Brain pericyte (primary cell): ENCODE measurements around the gene RPL39L.
A peak's percentile ranks its signal among the peaks of the same experiment; 100 is the strongest.
"Not testable (repeated sequence)": the region's sequence is repeated elsewhere in the genome, so short reads cannot be mapped to it uniquely, and the experiment has no call there.

ENCODE experiments used
- DNase-seq: peaks from one replicate; pipeline ENCODE4 v3.0.0-alpha.2; 2012; ENCODE audit warnings: low read depth, low spot score

The RPL39L gene

DNA sequence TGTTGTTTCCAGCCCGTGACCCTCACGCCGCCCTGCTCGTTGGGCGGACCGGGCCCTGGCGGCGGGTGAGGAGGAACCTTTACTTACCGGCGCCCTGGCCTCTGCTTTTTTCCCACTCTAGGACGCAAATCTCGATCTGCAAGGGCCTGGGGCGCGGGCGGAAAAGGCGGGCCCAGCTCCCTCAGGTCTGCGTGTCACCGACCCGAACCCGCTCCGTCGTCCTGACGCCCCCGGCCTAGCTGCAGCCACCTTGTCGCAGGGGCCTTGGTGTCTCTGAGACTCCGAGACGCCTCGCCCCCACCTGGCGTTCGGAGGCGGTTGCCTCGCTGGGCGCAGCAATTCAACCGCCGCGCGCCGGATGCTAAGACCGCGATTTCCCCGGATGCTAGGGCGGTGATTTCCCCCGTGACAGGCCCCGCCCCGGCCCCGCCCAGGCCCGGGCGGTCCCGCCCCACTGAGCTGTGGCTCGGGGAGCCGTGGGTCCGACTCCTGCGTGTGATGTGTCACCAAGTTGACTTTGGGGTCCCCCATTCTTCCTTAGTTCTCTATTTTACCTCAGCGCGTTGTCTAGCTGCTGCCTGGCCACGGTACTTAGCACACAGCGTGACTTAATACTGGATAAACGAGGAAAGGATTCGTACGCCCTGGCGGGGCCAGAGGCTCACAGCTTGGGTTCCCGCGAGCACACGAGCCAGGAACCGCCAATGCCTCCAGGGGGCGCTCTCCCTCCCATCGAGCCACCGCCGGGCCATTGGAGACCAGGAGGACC lies at the start of gene RPL39L:
Gene RPL39L (minus strand): TSS at position 371 of the 769 bp plus-strand sequence. CDS start 18,196 bp downstream, outside the sequence.
- peak; percentile 67 for DNase-seq

DNA sequence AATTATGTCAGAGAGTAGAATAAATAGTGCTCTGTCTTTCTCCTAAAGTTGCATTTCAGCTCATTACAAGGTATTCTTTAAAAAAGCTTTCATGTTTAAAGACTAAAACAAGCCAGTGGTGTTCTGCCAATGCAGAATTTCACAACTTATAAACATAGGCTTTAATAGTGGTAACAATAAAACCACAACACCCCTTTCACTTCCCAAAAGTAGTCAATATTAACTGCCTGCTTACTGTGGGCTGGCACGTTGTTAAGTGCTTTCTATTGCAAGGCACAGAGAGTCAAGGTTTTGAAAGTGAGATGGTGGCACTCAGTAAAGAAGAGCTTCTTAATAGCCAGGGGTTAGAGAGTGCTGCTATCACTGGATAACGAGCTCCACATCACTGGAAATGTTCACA lies 49.6 kb upstream of the RPL39L start:
- DNase-seq, result no peak

DNA sequence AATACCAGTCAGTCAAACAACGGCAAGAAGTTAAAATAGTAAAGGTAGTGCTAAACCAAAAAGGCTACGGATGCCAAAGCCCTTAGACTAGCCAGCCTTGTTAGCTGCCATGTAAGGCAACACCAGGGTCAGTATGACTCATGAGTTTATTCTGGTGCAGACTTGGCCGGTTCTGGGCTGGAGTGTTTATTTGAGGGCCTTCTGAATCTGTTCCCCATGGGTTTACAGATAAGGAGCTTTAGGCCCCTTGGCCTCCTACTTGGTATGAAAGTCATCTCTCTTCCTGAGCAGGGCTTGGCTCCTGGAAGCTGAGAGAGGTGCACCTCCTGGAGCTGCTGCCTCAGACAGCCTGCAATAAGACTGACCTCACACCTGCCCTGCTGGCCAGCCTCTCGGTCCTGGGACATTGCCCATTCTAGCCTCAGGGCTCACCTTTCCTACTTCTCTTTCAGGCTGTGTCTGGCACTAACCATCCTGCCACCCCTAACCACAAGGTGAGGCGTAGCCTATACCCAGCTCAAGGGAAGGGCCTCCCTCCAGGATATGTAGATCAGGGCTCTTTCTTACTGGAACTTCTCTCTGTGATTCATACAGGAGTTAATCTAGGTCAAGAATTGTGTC lies 47.6 kb upstream of the RPL39L start:
- DNase-seq, result peak; percentile 32

DNA sequence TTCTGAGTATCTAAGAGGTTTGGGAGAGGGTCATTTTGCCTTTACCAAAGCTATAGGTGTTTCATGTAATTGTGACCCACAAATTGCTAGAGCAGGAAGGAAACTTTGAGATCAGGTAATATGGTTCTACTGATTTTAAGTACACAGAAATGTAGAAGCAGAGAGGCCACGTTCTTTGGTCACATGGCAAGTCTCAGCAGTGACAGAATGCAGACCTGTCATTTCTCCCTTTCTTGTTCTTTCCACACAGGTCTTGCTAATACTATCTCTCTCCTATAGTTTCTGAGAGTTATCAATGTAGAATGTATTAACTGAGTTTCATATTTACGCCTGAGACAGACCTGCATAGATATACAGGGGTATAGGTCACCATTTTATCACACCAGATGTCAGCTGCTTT lies 47.1 kb upstream of the RPL39L start:
- no peak for DNase-seq

DNA sequence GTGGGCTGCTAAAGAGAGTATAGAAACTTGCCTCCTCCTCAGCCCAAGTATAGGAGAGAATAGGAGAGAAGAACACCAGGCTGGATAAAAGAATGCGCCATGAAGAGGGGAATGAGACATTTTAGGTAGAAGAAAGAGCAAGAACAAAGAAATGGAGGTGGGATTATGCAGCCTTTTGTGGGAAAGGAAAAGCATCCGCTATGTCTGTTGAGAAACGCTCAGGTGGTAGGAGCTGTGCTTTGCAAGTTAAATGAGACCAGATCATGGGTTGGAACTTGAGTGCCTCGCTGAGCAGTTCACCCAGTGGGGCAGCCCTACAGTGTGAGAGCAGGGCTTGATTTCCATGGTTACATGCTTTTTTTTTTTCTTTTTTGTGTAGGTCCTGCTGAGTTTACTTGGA lies 46.5 kb upstream of the RPL39L start:
- no peak for DNase-seq

DNA sequence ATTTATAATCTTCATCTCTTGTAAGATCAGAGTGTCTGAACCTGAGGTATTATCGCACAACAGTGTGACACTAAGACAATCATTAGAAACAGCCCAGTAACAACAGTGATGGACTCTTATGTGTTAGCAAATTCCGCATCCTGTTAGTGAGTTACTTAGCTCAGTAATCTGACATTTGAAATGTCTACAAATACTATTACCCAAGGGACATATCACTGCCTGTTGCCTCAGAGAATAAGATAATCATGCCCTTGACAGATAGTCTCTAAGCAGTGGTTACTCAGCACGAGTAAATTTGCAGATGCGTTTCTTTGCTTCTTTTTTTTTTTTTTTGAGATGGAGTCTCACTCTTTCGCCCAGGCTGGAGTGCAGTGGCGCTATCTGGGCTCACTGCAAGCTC lies 44.6 kb upstream of the RPL39L start:
- DNase-seq, result no peak

DNA sequence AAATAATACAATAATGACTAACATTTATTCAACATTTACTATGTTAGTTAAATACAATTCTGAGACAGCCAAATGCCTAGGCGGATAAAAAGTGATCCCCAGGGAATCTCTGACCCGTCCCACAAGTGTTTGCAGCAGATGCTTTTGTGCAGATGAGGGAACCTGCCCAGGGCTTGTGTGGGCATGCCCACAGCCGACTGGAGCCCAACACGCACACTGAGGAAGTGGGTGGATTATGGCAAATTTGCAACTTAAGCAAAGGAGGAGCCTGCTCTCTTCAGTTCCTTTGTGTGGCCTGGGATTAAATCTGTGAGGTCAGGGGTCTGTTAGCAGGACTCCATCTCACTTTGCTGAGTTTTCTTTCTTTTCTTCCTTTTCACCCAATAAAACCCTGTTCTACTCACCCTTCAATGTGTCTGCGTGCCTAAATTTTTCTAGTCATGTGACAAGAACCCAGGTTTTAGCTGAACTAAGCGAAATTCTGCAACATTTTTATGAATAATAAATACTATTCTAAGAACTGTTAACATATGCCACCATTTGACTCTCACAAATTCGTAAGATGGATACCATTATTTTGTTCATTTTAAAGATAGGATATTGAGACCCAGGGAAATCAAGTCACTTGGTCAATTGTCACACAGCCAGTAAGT lies 44.0 kb upstream of the RPL39L start:
- DNase-seq, result no peak

DNA sequence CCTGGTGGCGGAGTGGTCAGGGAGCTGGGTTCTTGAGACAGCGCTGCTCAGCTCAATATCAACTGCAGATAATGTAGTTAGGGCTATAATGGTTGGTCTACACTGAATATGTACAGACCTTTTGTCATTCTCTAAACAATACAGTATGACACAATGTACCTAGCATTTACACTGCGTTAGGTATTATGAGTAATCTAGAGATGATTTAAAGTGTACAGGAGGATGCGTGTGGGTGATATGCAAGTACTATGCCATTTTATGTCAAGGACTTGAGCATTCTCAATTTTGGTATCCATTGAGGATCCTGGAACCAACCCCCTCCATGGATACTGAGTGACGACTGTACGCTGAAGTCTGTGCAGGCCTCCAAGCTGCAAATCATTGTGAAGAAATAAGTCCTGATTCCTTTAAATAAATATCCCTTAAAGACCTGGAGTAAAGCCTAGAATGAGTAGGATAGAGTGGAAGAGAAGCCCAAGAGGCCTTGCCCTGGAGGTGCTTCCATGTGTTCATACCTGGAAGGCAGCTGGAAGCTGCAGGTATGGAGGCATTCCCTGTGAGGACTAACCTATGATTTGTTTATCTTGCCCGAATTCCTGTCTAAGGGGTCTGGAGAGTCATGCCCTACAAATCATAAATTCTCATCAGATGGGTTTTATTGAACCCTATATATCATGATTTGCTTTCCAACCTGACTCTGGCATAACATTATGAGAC lies 42.3 kb upstream of the RPL39L start:
- no peak for DNase-seq

DNA sequence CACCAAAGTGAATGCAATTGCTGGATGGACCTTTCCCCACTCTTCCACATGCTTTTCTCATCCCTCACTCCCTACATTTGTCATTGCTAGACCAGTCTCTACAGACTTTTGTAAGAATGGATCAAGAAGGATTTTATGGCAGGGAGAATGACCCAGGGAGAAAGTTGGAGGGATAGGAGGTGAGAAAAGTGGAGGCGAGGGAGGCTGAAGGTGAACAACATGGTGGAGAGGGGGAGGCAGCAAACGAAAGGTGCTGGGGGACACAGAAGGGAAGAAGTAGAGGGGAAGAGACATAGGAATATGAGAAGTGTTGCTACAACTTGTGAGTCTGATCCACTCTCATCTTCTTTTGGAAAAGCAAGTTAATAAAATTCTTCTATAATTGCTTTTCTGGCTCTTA lies 33.6 kb upstream of the RPL39L start:
- DNase-seq, result no peak

DNA sequence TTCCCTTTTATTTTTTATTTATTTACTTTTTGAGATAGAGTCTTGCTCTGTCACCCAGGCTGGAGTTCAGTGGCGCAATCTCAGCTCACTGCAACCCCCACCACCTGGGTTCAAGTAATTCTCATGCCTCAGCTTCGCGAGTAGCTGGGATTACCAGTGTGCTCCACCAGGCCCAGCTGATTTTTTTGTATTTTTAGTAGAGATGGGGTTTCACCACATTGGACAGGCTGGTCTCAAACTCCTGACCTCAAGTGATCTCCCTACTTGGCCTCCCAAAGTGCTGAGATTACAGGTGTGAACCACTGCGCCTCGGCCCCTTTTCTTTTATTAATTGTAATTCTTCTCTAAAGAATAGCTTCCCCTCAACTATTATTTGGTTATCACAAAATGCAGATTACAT lies 31.6 kb upstream of the RPL39L start:
- not testable (repeated sequence) for DNase-seq

DNA sequence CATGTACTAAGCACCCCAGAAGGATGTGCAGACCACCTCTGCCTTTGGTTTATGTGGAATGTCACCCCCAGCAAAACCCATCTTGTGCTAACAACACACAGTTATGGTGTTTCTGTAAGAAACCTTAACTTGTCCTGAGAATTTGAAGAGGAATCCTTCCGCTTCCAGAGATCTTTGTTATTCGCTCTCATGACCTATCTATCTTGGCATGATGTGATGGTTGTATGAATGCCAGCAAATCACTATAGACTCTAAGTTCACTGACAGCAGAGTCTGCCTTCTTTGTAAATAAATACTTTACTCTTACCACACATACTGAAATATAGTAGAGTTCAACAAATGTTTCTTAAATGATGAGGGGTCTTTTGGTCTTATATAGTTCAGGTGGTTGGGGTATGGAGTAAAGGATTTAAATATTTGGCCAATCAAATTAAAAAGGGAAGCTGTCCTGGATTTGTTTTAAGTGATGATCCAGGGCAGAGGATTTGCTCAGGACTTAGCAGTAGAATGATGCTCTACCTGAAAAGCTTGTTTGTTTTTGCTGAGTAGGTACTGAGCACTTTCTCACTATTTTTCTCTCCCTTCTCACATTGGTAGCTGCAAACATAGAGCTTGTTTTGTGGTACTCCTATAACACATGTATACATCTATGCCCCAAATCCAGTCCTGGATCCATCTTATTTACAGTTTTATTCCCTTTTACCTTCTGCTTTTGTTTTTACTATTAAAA lies 30.1 kb upstream of the RPL39L start:
- DNase-seq, result no peak

DNA sequence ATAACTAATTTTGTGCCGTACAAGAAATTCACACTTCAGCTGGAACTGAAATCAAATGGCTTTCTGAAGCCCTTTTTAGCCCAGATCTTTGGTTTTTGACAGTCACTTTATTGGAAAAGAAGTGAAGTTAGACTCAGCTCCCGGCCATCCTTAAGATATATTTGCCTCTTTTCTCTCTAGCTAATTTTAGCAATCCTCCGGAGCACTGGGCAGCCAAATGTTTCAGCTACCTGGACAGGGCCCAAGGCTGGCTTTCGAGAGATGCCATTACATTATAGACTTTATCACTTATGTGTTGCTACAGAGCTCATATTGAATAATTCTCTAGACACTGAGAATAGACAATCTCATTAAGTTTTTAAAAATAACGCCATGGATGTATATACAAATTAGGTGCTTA lies 28.5 kb upstream of the RPL39L start:
- no peak for DNase-seq

DNA sequence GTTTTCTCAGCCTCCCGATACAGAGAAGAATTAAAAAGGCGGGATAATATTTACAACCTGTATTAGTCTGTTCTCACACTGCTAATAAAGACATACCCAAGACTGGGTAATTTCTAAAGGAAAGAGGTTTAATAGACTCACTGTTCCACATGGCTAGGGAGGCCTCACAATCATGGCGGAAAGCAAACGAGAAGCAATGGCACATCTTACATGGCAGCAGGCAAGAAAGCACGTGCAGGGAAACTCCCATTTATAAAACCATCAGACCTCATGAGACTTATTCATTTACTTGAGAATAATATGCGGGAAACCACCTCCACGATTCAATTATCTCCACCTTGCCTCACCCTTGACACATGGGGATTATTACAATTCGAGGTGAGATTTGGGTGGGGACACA lies 27.5 kb upstream of the RPL39L start:
- no peak for DNase-seq

DNA sequence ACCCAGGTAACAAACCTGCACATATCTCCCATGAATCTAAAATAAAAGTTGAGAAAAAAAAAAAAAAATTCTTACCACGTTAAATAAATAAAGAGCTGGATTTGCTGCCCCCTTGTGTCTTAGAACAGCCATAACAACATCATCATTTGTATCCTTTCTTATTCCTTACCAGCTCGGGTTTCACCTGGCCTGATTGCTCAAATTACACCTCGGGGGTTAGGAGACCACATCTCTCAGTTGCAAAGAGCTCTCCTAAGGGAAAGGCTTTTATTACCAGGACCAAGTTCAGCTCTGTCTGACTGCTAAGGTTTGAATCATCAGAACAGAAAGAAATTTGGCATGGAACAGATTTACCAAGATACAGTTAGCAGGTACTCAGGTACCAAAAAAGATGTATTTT lies 25.8 kb upstream of the RPL39L start:
- no peak for DNase-seq

DNA sequence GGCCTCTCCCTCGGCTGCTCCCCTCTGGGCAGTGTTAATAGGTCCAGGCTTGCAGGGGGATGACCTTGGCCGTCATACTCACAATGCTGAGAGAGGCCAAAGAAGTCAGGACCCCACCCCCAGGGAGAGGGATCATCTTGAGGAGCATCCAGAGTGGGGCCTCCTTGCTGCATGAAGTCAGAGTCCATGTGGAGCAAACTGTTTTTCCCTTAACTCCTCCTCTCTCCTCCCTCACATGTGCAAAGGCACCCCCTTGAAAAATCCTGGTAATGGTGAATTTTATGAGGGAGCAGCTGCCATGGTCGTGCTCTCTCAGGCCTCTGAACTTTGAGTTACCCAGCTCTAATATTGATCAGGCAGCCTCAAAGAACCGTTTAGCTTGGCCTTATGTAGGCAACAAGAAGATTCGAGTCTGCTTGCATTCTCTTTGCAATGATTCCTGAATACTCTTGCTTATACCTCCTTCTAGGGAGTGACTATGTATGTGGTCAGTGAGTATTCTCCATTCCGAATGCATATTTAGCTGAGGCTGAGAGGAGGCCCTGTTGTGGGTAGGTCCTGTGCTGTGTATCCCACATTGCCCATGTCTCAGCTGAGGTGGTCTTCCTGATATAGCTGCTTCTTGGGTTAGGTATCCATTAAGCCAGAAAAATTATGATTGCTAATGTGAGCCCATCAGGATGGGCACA lies 23.1 kb upstream of the RPL39L start:
- DNase-seq, result no peak

DNA sequence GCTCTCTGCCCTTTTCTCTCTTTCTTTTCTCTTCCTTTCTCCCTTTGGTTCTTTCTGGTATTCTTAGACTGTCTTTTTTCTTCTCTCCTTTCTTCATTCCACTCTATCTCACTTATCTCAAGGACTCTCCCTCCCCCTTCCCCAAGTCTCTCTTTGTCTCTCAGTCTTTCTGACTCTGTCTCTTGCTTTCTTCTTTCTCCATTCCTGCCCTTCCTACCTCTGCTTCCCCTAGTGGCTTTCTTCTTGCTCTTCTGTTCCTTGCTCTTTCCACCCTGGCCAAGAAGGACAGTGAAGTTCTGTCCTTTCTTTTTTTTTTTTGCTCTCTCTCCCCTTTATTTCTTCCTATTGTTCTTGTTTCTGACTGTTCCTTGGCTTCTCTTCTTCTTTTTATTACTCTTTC lies 22.3 kb upstream of the RPL39L start:
- no peak for DNase-seq

DNA sequence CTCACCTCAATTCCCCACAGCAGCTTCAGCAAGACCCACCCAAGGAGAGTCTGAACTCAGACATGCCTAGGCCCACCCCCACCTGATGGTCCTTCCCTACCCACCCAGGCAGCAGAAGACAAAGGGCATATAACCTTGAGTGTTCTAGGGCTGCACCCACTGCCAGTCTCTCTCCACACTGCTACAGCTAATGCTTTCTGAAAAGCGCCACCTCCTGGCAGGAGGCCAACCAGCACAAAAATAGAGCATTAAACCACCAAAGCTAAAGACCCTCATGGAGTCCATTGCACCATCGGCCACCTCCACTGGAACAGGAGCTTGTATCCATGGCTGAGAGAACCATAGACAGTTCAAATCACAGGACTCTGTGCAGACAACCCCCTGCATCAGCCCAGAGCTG lies 11.3 kb upstream of the RPL39L start:
- no peak for DNase-seq

DNA sequence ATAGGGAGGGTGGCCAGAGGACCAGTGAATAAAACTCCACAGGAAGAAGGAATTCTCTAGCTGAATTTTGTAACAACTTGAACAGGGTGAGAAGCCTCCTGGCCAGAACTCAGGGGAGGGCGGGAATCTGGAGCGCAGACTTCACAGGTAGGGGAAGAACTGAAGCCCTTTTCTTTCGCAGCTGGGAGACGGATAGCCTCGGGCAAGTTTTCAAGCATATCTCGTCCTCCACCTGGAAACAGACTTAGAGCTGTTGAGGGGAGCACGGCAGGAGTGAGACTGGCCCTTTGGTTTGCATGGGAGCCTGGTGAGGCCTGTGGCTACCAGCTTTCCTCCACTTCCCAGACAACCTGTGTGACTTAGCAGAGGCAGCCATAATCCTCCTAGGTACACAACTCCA lies 10.9 kb upstream of the RPL39L start:
- DNase-seq, result no peak

DNA sequence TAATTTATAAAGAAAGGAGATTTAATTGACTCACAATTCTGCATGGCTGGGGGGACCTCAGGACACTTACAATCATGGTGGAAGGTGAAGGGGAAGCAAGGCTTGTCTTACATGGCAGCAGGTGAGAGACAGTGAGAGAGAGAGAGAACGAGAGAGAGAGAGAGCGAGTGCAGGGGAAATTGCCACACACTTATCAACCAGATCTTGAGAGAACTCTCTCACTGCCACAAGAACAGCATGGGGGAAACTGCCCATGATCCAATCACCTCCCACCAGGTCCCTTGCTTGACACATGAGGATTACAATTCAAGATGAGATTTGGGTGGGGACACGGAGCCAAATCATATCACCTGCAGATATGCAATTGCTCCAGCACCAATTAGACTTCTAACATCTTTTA lies 7.1 kb upstream of the RPL39L start:
- no peak for DNase-seq

DNA sequence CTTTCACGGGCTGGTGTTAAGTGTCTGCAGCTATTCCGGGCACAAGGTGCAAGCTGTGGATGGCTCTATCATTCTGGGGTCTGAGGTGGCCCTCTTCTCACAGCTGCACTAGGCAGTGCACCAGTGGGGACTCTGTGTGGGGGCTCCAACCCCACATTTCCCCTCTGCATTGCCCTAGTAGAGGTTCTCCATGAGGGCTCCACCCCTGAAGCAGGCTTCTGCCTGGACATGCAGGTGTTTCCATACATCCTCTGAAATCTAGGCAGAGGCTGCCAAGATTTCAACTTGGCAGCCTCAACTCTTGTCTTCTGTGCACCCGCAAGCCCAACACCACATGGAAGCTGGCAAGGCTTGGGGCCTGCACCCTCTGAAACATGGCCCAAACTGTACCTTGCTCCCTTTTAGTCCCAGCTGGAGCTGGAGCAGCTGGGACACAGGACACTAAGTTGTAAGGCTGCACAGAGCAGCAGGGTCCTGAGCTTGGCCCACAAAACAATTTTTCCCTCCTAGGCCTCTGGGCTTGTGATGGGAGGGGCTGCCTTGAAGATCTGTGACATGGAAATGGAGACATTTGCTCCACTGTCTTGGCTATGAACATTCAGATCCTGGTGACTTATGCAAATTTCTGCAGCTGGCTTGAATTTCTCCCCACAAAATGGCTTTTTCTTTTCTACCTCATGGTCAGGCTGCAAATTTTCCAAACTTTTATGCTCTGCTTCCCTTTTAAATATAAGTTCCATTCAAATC lies 6.0 kb upstream of the RPL39L start:
- no peak for DNase-seq
